B cell (primary cell): Measurements from ENCODE around the gene ANXA8. TPM values are rescaled to one million over a fixed set of nuclear protein-coding genes. Genes with fewer than 3 reads are reported as not detected.

Experiments
- ATAC-seq: fragments of 200-7000 bp; cut with Tn5 transposase; one replicate; pipeline ENCODE4 v1.10.0; 2021; ENCODE audit warnings: low read depth, mild to moderate bottlenecking, moderate number of reproducible peaks, moderate library complexity
- CTCF ChIA-PET: fragments of 350-600 bp; sonication (Branson Sonifier 250); formaldehyde crosslinking; loops from one replicate; lab custom pipeline; 2021; ENCODE audit warnings: antibody characterized with exemption, inconsistent platforms; lab: Charles Lee
- POLR2A ChIA-PET: fragments of 350-600 bp; sonication (Branson Sonifier 250); formaldehyde crosslinking; loops from one replicate; lab custom pipeline; 2021; ENCODE audit warnings: antibody characterized with exemption; lab: Charles Lee
- DNase-seq: peaks from one replicate; pipeline ENCODE4 v3.0.0; 2013
- H2AFZ ChIP-seq: 2 replicates; pipeline ENCODE4 v1.6.1; 2012; ENCODE audit warnings: mild to moderate bottlenecking, low read depth, low read length; ENCODE audit not compliant: insufficient read depth, poor library complexity, severe bottlenecking
- H3K27ac ChIP-seq, 2 donors: 1 replicate in 1 of 2; 2 replicates in 1 of 2; pipeline ENCODE4 v1.5.1; 2012 to 2013; ENCODE audit warnings: low read length in 2 of 2, mild to moderate bottlenecking in 2 of 2, moderate library complexity in 1 of 2
- H3K27me3 ChIP-seq, 4 experiments: fragments of 200-600 bp in 1 of 4; sonication (generic) in 1 of 4; replicated peaks in 1 of 4; 1 replicate in 2 of 4; 2 replicates in 2 of 4; pipeline versions ENCODE4 v1.6.1 to v1.7.0; 2013 to 2016; ENCODE audit warnings: low read length in 3 of 4, mild to moderate bottlenecking in 2 of 4, mixed read lengths in 1 of 4, moderate library complexity in 1 of 4; ENCODE audit not compliant: insufficient read depth in 4 of 4, control insufficient read depth in 3 of 4; ENCODE audit errors: control extremely low read depth in 1 of 4
- H3K36me3 ChIP-seq, 2 experiments: replicated peaks in 1 of 2; 1 replicate in 1 of 2; 2 replicates in 1 of 2; pipeline versions ENCODE4 v1.6.1 to v1.7.1; 2013; ENCODE audit warnings: low read length in 1 of 2; ENCODE audit not compliant: insufficient read depth in 2 of 2, control insufficient read depth in 1 of 2; ENCODE audit errors: control extremely low read depth in 1 of 2, extremely low read depth in 1 of 2
- H3K4me1 ChIP-seq, 2 donors: fragments of 200-600 bp in 1 of 2; sonication (generic) in 1 of 2; 1 replicate in 1 of 2; 2 replicates in 1 of 2; pipeline versions ENCODE4 v1.5.1 to v1.6.1; 2013 to 2017; ENCODE audit warnings: low read length in 2 of 2; ENCODE audit not compliant: control insufficient read depth in 2 of 2, insufficient read depth in 2 of 2
- H3K4me2 ChIP-seq: replicated peaks from 2 replicates; pipeline ENCODE3; 2012; ENCODE audit warnings: mild to moderate bottlenecking, low read depth, low read length; ENCODE audit not compliant: poor library complexity, severe bottlenecking
- H3K4me3 ChIP-seq, 5 experiments: fragments of 200-600 bp in 1 of 5; sonication (generic) in 1 of 5; 1 replicate in 3 of 5; 2 replicates in 2 of 5; pipeline versions ENCODE4 v1.5.1 to v1.7.0; 2011 to 2016; ENCODE audit warnings: low read length in 4 of 5, mild to moderate bottlenecking in 4 of 5, low read depth in 2 of 5, control low read depth in 1 of 5, moderate library complexity in 1 of 5; ENCODE audit not compliant: insufficient read depth in 1 of 5; ENCODE audit errors: control extremely low read depth in 1 of 5, extremely low read depth in 1 of 5
- H3K79me2 ChIP-seq: fragments of 200-600 bp; sonication (generic); one replicate; pipeline ENCODE4 v1.6.0; 2016; ENCODE audit warnings: low read length; ENCODE audit not compliant: control insufficient read depth, insufficient read depth
- H3K9ac ChIP-seq: fragments of 200-600 bp; sonication (generic); 2 replicates; pipeline ENCODE4 v1.6.1; 2017; ENCODE audit warnings: mild to moderate bottlenecking, low read length, moderate library complexity
- H3K9me3 ChIP-seq, 3 donors: one replicate each; pipeline versions ENCODE4 v1.6.1 to v1.7.1; 2013; ENCODE audit warnings: low read length in 2 of 3; ENCODE audit not compliant: control insufficient read depth in 2 of 3, insufficient read depth in 1 of 3; ENCODE audit errors: control extremely low read depth in 1 of 3
- H4K20me1 ChIP-seq: 2 replicates; pipeline ENCODE4 v1.6.0; 2012; ENCODE audit warnings: mild to moderate bottlenecking, low read length; ENCODE audit not compliant: insufficient read depth, control insufficient read depth, poor library complexity, severe bottlenecking
- H3K27ac Mint-ChIP-seq: one replicate; pipeline ENCODE4 v1.8.0; 2021; ENCODE audit warnings: mixed read lengths
- H3K27me3 Mint-ChIP-seq: one replicate; pipeline ENCODE4 v1.8.0; 2021; ENCODE audit warnings: mixed read lengths
- H3K4me1 Mint-ChIP-seq: one replicate; pipeline ENCODE4 v1.8.0; 2021; ENCODE audit warnings: mixed read lengths
- H3K4me3 Mint-ChIP-seq: one replicate; pipeline ENCODE4 v1.8.0; 2021; ENCODE audit warnings: mixed read lengths
- H3K9me3 Mint-ChIP-seq: one replicate; pipeline ENCODE4 v1.8.0; 2022; ENCODE audit warnings: mixed read lengths; ENCODE audit not compliant: insufficient read depth
- EZH2 ChIP-seq: IDR thresholded peaks from 2 replicates; pipeline ENCODE4 v1.6.1; 2012; ENCODE audit warnings: borderline replicate concordance, low read depth, mild to moderate bottlenecking, moderate library complexity, low read length; ENCODE audit not compliant: insufficient read depth, poor library complexity, severe bottlenecking
- WGBS: methylation state at CpG from one replicate; pipeline ENCODE4 v1.1.5; 2013; ENCODE audit warnings: missing lambda C conversion rate; ENCODE audit not compliant: insufficient coverage; 5-methylcytosine and 5-hydroxymethylcytosine counted together
- intact Hi-C: fragments of 100-400 bp; cut with micrococcal nuclease; formaldehyde crosslinking; loops from one replicate; pipeline ENCODE4 v1.10.0; 2022
- polyA plus RNA-seq: library from polyadenylated mRNA; depleted of rRNA; stranded (reverse); fragments of >200 nt; gene quantifications from 2 replicates; pipeline ENCODE4 v1.2.3, GENCODE V29; 2012
- small RNA-seq: library from RNA; depleted of rRNA; stranded (forward); fragments of <200 nt; gene quantifications from one replicate; pipeline ENCODE3, GENCODE V24; 2012; ENCODE audit warnings: low replicate concordance, low read depth; ENCODE audit not compliant: insufficient read length
- total RNA-seq, 2 donors: library from RNA; stranded (reverse); fragments of 120-200 nt in 1 of 2; gene quantifications; 1 replicate in 1 of 2; 2 replicates in 1 of 2; pipeline versions ENCODE4 v1.2.3 to v1.2.4, GENCODE V29; 2013 to 2022
- TF ChIP-seq, protein P1 (sequence below): fragments of 200-600 bp; IDR thresholded peaks from one replicate; pipeline ENCODE4 v1.8.0; 2022; ENCODE audit warnings: antibody characterized with exemption, mild to moderate bottlenecking

Gene ANXA8
- total and polyA plus RNA-seq, 2 donors (not counting 1 experiment from before 2014, with no cell fraction given), result not detected

DNA sequence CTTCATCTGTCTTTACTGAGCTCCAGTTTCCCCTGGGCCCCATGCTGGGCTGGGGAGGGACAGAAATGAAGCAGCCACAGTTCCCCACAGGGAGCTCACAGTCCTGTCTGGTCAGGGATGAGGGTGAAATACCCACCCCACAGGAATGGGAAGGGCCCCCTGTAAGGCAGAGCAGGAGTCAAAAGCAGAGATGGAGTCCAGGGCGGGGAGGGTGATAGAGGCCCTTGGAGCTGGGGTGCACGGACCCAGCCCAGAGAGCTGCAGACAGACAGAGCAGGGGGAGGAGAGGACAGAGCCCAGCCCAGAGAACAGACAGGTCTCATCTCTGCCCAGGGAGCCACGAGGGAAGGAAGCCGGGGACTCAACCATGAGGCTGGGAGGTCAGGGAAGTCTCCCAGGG is 64.9 kb downstream of the ANXA8 start:
- WGBS, result 83% methylated on average over 3 of the region's 4 CpGs
- Mint-ChIP-seq H3K27me3 (no peaks in the 10 kb centered on the region), H3K27ac (no peak overlapping the region), H3K4me3 (no peak overlapping the region), H3K9me3 (no peaks in the 10 kb centered on the region), H3K4me1 (no peaks in the 10 kb centered on the region)
- Histone ChIP-seq H2AFZ (no peak overlapping the region), H3K79me2 (no peaks in the 10 kb centered on the region), H3K4me1 (no peaks in the 10 kb centered on the region), H3K27ac (no peak overlapping the region), H4K20me1 (no peaks in the 10 kb centered on the region), H3K9me3 (peaks cover 0 to 9% (median 0%) of the 10 kb centered on the region in 3 donors), H3K36me3 (no peaks in the 10 kb centered on the region), H3K4me2 (no peak overlapping the region), H3K9ac (no peak overlapping the region), H3K27me3 (peaks cover 0 to 6% (median 0%) of the 10 kb centered on the region in 4 experiments), H3K4me3 (no peak overlapping the region)
- no peak for ATAC-seq
- POLR2A ChIA-PET, result no interaction called here
- DNase-seq, result no peak
- TF ChIP-seq, protein P1, sequence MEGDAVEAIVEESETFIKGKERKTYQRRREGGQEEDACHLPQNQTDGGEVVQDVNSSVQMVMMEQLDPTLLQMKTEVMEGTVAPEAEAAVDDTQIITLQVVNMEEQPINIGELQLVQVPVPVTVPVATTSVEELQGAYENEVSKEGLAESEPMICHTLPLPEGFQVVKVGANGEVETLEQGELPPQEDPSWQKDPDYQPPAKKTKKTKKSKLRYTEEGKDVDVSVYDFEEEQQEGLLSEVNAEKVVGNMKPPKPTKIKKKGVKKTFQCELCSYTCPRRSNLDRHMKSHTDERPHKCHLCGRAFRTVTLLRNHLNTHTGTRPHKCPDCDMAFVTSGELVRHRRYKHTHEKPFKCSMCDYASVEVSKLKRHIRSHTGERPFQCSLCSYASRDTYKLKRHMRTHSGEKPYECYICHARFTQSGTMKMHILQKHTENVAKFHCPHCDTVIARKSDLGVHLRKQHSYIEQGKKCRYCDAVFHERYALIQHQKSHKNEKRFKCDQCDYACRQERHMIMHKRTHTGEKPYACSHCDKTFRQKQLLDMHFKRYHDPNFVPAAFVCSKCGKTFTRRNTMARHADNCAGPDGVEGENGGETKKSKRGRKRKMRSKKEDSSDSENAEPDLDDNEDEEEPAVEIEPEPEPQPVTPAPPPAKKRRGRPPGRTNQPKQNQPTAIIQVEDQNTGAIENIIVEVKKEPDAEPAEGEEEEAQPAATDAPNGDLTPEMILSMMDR, result no peak
- no peak for TF ChIP-seq EZH2
- intact Hi-C loops, result no loop called here
- CTCF ChIA-PET, result no interaction called here

DNA sequence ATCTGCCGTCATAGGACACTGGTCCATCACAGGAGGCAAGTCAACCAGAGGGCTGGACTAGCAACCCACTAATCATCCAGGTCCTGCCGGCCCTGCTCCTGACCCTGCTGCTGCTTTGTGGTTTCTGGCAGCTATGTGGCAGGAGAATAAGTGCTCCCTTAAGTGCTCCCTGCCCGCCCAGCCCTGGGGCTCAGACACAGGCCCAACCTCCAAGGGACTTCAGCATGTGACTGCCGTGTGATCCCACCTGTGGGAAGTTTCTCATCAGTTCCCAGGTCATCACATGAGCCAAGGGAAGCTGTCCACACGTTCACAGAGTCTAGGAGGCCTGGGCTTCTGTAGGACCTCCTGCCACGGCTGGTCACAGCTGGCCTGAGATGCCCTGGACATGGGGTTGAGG is 65.6 kb downstream of the ANXA8 start:
- H3K4me1 ChIP-seq, result no peaks in the 10 kb centered on the region
- POLR2A ChIA-PET, result no interaction called here

More for the DNA sequence above, 65.6 kb downstream of the ANXA8 start:
- H3K36me3 ChIP-seq, result no peaks in the 10 kb centered on the region
- no peak overlapping the region for H2AFZ ChIP-seq
- H3K27ac Mint-ChIP-seq, result no peak overlapping the region
- no peaks in the 10 kb centered on the region for H3K27me3 Mint-ChIP-seq
- intact Hi-C loops, result no loop called here
- H3K4me1 Mint-ChIP-seq, result no peaks in the 10 kb centered on the region
- H4K20me1 ChIP-seq, result no peaks in the 10 kb centered on the region
- no peak overlapping the region for H3K4me3 ChIP-seq
- H3K27me3 ChIP-seq, result peaks cover 0 to 6% (median 0%) of the 10 kb centered on the region in 4 experiments
- H3K27ac ChIP-seq, result no peak overlapping the region
- peaks cover 0 to 9% (median 0%) of the 10 kb centered on the region in 3 donors for H3K9me3 ChIP-seq
- 82% methylated on average over 5 of the region's 6 CpGs for WGBS
- H3K79me2 ChIP-seq, result no peaks in the 10 kb centered on the region
- ATAC-seq (no peak), DNase-seq (no peak)
- H3K4me2 ChIP-seq, result no peak overlapping the region
- CTCF ChIA-PET, result no interaction called here
- no peak overlapping the region for H3K9ac ChIP-seq
- TF ChIP-seq, protein P1, result no peak
- TF ChIP-seq EZH2, result no peak
- H3K9me3 Mint-ChIP-seq, result no peaks in the 10 kb centered on the region
- no peak overlapping the region for H3K4me3 Mint-ChIP-seq

Small RNA genes lying within 50 kb of the gene (small RNA-seq; reads per million reads assigned to genes)
- gene AL591684.3 (not detected), gene RNA5SP312 (not detected)

Other genes starting within 250 kb of the ANXA8 start
- not detected in 2 replicates for gene GDF10, start 183.9 kb downstream of the ANXA8 start, total RNA-seq
- not detected in 2 replicates for gene GDF10, start 183.9 kb downstream of the ANXA8 start, polyA plus RNA-seq
- gene GDF2, start 161.7 kb downstream of the ANXA8 start, total RNA-seq, result not detected in 2 replicates
- gene GDF2, start 161.7 kb downstream of the ANXA8 start, polyA plus RNA-seq, result not detected in 2 replicates
- gene RBP3, start 135.8 kb downstream of the ANXA8 start, total RNA-seq, result not detected in 2 replicates
- gene RBP3, start 135.8 kb downstream of the ANXA8 start, polyA plus RNA-seq, result not detected in 2 replicates
- not detected in 2 replicates for gene ZNF488, start 99.8 kb downstream of the ANXA8 start, total RNA-seq
- not detected in 2 replicates for gene ZNF488, start 99.8 kb downstream of the ANXA8 start, polyA plus RNA-seq
- not detected in 2 replicates for gene FAM25G, start 7.6 kb upstream of the ANXA8 start, total RNA-seq
- gene FAM25G, start 7.6 kb upstream of the ANXA8 start, polyA plus RNA-seq, result not detected in 2 replicates
- gene AGAP9, start 39.5 kb upstream of the ANXA8 start, total RNA-seq, result 6.7 and 6.8 TPM in 2 replicates
- 16.8 and 17.5 TPM in 2 replicates for gene AGAP9, start 39.5 kb upstream of the ANXA8 start, polyA plus RNA-seq